Naive B cell (primary cell): ENCODE data around the gene FCN2. TPM values are rescaled to one million over a fixed set of nuclear protein-coding genes. Genes with fewer than 3 reads are reported as not detected.

Source experiments
- ATAC-seq, 2 donors: fragments of 150-1000 bp; cut with Tn5 transposase; 2 replicates each; pipeline ENCODE4 v1.10.0; 2021; ENCODE audit warnings: low read depth in 2 of 2, mild to moderate bottlenecking in 2 of 2, moderate library complexity in 2 of 2
- DNase-seq: peaks from one replicate; pipeline ENCODE4 v3.0.0; 2022
- H3K27ac Mint-ChIP-seq, 6 donors: one replicate each; pipeline ENCODE4 v1.8.0; 2020 to 2022; ENCODE audit warnings: mild to moderate bottlenecking in 6 of 6, mixed read lengths in 6 of 6, moderate library complexity in 5 of 6, inconsistent platforms in 2 of 6
- H3K27me3 Mint-ChIP-seq, 3 donors: one replicate each; pipeline ENCODE4 v1.8.0; 2021 to 2022; ENCODE audit warnings: mixed read lengths in 3 of 3, mild to moderate bottlenecking in 1 of 3
- H3K36me3 Mint-ChIP-seq, 2 donors: one replicate each; pipeline ENCODE4 v1.8.0; 2020 to 2022; ENCODE audit warnings: mixed read lengths in 2 of 2, inconsistent platforms in 1 of 2, mild to moderate bottlenecking in 1 of 2
- H3K4me1 Mint-ChIP-seq, 3 donors: one replicate each; pipeline ENCODE4 v1.8.0; 2020 to 2022; ENCODE audit warnings: mixed read lengths in 3 of 3, inconsistent platforms in 1 of 3, mild to moderate bottlenecking in 1 of 3, moderate library complexity in 1 of 3
- H3K4me3 Mint-ChIP-seq, 8 donors: one replicate each; pipeline ENCODE4 v1.8.0; 2020 to 2022; ENCODE audit warnings: mild to moderate bottlenecking in 8 of 8, mixed read lengths in 8 of 8, moderate library complexity in 8 of 8, inconsistent platforms in 2 of 8
- H3K9me3 Mint-ChIP-seq, 7 donors: one replicate each; pipeline ENCODE4 v1.8.0; 2020 to 2022; ENCODE audit warnings: mixed read lengths in 7 of 7, mild to moderate bottlenecking in 5 of 7, inconsistent platforms in 2 of 7, moderate library complexity in 1 of 7
- polyA plus RNA-seq, 6 donors: library from polyadenylated mRNA; unstranded; fragments of 300-500 nt; fragmentation: Illumina TruSeq; gene quantifications; one replicate each; pipeline ENCODE4 v1.2.3, GENCODE V29; 2021; ENCODE audit warnings: low read depth in 6 of 6

FCN2 gene
- polyA plus RNA-seq, 6 donors from 2014 or later, result not detected

DNA sequence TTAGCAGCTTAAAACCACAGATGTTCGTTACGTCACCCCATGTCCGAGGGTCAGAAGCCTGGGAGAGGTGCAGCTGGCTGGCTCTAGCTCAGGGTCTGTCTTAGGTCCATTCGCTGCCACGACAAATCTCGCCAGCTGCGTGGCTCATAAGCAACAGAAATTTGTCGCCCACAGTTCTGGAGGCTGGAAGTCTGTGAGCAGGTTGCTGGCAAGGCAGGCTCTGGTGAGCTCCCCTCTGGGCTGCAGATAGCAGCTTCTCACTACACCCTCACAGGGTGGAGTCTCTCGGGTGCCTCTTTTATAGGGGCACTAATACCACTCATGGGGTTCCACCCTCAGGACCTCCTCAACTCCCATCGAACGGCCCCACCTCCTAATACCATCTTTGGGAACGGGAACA, 40.1 kb upstream of the FCN2 start:
- H3K9me3 Mint-ChIP-seq, result peaks cover 0 to 1% (median 0%) of the 10 kb centered on the region in 7 donors
- no peak for DNase-seq
- no peaks in the 10 kb centered on the region for H3K36me3 Mint-ChIP-seq
- ATAC-seq, result no peak
- H3K27ac Mint-ChIP-seq, result no peak overlapping the region
- H3K4me1 Mint-ChIP-seq, result no peaks in the 10 kb centered on the region
- no peaks in the 10 kb centered on the region for H3K27me3 Mint-ChIP-seq
- peak overlapping the region in 1 of 8 donors; percentile 20 for H3K4me3 Mint-ChIP-seq

- ATAC-seq, result no peak
- Mint-ChIP-seq H3K4me3 (no peak overlapping the region), H3K27me3 (no peaks in the 10 kb centered on the region), H3K36me3 (no peaks in the 10 kb centered on the region), H3K4me1 (no peaks in the 10 kb centered on the region), H3K9me3 (peaks cover 0 to 1% (median 0%) of the 10 kb centered on the region in 7 donors), H3K27ac (no peak overlapping the region)
- DNase-seq, result no peak
These were observed 39.3 kb upstream of the FCN2 start for GRCh38 chr9:134841180-134841904.

DNA sequence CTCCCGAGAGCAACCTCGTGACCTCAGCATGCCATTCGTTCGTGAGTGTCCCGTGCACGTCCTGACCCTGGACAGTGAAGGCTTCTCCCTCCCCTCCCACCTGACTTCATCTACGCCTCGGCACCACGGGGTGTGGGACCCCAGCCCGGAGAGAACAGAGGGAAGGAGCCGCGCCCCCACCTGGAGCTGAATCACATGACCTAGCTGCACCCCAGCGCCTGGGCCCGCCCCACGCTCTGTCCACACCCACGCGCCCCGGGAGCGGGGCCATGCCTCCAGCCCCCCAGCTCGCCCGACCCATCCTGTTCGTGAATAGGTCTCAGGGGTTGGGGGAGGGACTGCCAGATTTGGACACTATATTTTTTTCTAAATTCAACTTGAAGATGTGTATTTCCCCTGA, 38.3 kb upstream of the FCN2 start:
- Mint-ChIP-seq H3K27me3 (no peaks in the 10 kb centered on the region), H3K4me3 (no peak overlapping the region), H3K36me3 (no peaks in the 10 kb centered on the region), H3K4me1 (no peaks in the 10 kb centered on the region), H3K9me3 (no peaks in the 10 kb centered on the region), H3K27ac (no peak overlapping the region)
- no peak for DNase-seq
- no peak for ATAC-seq

DNA sequence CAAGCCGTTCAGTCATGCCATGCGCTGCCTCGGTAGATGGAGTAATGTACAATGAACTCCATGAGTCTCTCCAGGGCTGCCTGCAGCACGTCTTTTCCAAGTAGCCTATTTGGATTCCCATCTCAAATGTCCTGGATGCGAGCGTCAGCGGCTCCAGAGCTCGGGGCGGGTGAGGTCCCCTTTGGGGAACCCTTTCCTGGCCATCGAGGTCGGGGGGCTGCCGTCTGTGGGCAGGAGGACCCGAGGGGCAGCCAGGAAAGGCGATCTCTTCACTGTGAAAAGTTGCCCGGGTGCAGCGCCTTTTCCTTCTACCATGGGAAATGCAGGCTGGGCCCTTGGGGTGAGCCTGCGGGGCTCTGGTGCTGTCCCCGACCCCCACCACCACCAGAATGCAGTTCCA, 36.9 kb upstream of the FCN2 start:
- DNase-seq (no peak), ATAC-seq (no peak)
- H3K9me3 Mint-ChIP-seq, result no peaks in the 10 kb centered on the region
- no peak overlapping the region for H3K27ac Mint-ChIP-seq
- H3K36me3 Mint-ChIP-seq, result no peaks in the 10 kb centered on the region
- H3K27me3 Mint-ChIP-seq, result no peaks in the 10 kb centered on the region
- no peaks in the 10 kb centered on the region for H3K4me1 Mint-ChIP-seq
- no peak overlapping the region for H3K4me3 Mint-ChIP-seq

DNA sequence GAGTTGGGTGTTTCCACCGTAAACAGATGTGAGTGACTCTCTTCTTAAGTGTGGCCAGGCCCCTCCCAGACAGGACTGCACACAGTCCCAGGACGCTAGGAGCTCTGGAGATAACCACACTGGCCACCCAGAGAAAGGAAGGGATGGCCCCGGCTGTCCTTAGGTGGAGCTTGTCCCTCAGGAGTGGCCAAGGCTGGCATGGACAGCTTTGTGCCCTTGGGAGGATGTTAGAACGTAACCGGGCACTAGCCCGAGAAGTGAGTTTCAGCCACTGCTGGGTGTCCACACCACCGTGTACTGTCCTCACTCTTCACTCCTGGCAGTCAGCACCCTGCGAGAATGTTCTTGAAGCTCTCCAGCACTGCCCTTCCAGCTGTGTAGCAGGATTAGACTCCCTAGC, 35.8 kb upstream of the FCN2 start:
- H3K4me1 Mint-ChIP-seq, result no peaks in the 10 kb centered on the region
- H3K4me3 Mint-ChIP-seq, result no peak overlapping the region
- no peak for DNase-seq
- no peak for ATAC-seq
- H3K36me3 Mint-ChIP-seq, result no peaks in the 10 kb centered on the region
- H3K9me3 Mint-ChIP-seq, result no peaks in the 10 kb centered on the region
- H3K27me3 Mint-ChIP-seq, result no peaks in the 10 kb centered on the region
- H3K27ac Mint-ChIP-seq, result no peak overlapping the region

- H3K9me3 Mint-ChIP-seq, result no peaks in the 10 kb centered on the region
- no peak for DNase-seq
- no peaks in the 10 kb centered on the region for H3K36me3 Mint-ChIP-seq
- no peak for ATAC-seq
- H3K27me3 Mint-ChIP-seq, result no peaks in the 10 kb centered on the region
- no peaks in the 10 kb centered on the region for H3K4me1 Mint-ChIP-seq
- H3K4me3 Mint-ChIP-seq, result no peak overlapping the region
- H3K27ac Mint-ChIP-seq, result no peak overlapping the region
These were observed 34.4 kb upstream of the FCN2 start for GRCh38 chr9:134846187-134846586.

DNA sequence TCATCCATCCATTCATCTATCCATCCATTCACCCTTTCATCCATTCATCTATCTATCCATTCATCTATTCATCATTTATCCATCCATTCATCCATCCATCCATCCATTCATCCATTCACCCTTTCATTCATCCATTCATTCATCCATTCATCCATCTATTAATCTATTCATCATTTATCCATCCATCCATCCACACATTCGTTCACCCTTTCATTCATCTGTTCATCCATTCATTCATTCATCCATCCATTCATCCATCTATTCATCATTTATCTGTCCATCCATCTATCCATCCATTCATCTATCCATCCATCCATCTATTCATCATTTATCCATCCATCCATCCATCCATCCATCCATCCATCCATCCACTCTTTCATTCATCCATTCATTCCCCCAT, 33.9 kb upstream of the FCN2 start:
- ATAC-seq (no peak), DNase-seq (no peak)
- Mint-ChIP-seq H3K36me3 (no peaks in the 10 kb centered on the region), H3K9me3 (no peaks in the 10 kb centered on the region), H3K4me1 (no peaks in the 10 kb centered on the region), H3K4me3 (no peak overlapping the region), H3K27me3 (no peaks in the 10 kb centered on the region), H3K27ac (no peak overlapping the region)

- no peaks in the 10 kb centered on the region for H3K27me3 Mint-ChIP-seq
- H3K9me3 Mint-ChIP-seq, result no peaks in the 10 kb centered on the region
- no peaks in the 10 kb centered on the region for H3K4me1 Mint-ChIP-seq
- no peak for DNase-seq
- no peak for ATAC-seq
- H3K4me3 Mint-ChIP-seq, result no peak overlapping the region
- no peak overlapping the region for H3K27ac Mint-ChIP-seq
- no peaks in the 10 kb centered on the region for H3K36me3 Mint-ChIP-seq
These were observed 33.5 kb upstream of the FCN2 start for GRCh38 chr9:134847138-134847537.

GRCh38 chr9:134847752-134848432, 32.7 kb upstream of the FCN2 start:
- Mint-ChIP-seq H3K27me3 (no peaks in the 10 kb centered on the region), H3K9me3 (no peaks in the 10 kb centered on the region), H3K4me1 (no peaks in the 10 kb centered on the region), H3K27ac (no peak overlapping the region), H3K4me3 (no peak overlapping the region), H3K36me3 (no peaks in the 10 kb centered on the region)
- ATAC-seq (no peak), DNase-seq (no peak)

- ATAC-seq (no peak), DNase-seq (no peak)
- Mint-ChIP-seq H3K36me3 (no peaks in the 10 kb centered on the region), H3K27ac (no peak overlapping the region), H3K9me3 (no peaks in the 10 kb centered on the region), H3K4me3 (no peak overlapping the region), H3K4me1 (no peaks in the 10 kb centered on the region), H3K27me3 (no peaks in the 10 kb centered on the region)
These were observed 32.1 kb upstream of the FCN2 start for GRCh38 chr9:134848504-134848903.

DNA sequence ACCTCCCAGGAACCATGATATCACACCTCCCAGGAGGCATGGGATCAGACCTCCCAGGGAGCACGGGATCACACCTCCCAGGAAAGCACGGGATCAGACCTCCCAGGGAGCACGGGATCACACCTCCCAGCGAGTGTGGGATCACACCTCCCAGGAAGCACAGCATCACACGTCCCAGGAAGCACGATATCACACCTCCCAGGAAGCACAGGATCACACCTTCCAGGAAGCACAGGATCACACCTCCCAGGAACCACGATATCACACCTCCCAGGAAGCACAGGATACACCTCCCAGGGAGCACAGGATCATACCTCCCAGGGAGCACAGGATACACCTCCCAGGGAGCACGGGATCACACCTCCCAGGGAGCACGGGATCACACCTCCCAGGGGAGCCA, 30.0 kb upstream of the FCN2 start:
- H3K9me3 Mint-ChIP-seq, result no peaks in the 10 kb centered on the region
- H3K4me3 Mint-ChIP-seq, result no peak overlapping the region
- peaks cover 0 to 11% (median 9%) of the 10 kb centered on the region in 3 donors for H3K27me3 Mint-ChIP-seq
- ATAC-seq, result no peak
- H3K4me1 Mint-ChIP-seq, result no peaks in the 10 kb centered on the region
- H3K27ac Mint-ChIP-seq, result no peak overlapping the region
- no peak for DNase-seq
- H3K36me3 Mint-ChIP-seq, result no peaks in the 10 kb centered on the region

- Mint-ChIP-seq H3K36me3 (no peaks in the 10 kb centered on the region), H3K4me1 (no peaks in the 10 kb centered on the region), H3K27ac (no peak overlapping the region), H3K4me3 (no peak overlapping the region), H3K9me3 (no peaks in the 10 kb centered on the region), H3K27me3 (peaks cover 0 to 15% (median 13%) of the 10 kb centered on the region in 3 donors)
- DNase-seq, result no peak
- ATAC-seq, result no peak
These were observed 29.6 kb upstream of the FCN2 start for GRCh38 chr9:134851020-134851419.

- Mint-ChIP-seq H3K9me3 (peaks cover 0 to 8% (median 5%) of the 10 kb centered on the region in 7 donors), H3K27me3 (peaks cover 8 to 26% (median 25%) of the 10 kb centered on the region in 3 donors), H3K27ac (no peak overlapping the region), H3K36me3 (peaks cover 0 to 9% of the 10 kb centered on the region in 2 donors), H3K4me1 (peaks cover 0 to 5% (median 0%) of the 10 kb centered on the region in 3 donors), H3K4me3 (no peak overlapping the region)
- ATAC-seq (no peak), DNase-seq (no peak)
These were observed 27.5 kb upstream of the FCN2 start for GRCh38 chr9:134852906-134853654.

- Mint-ChIP-seq H3K4me1 (peaks cover 0 to 5% (median 0%) of the 10 kb centered on the region in 3 donors), H3K27me3 (peaks cover 8 to 30% (median 25%) of the 10 kb centered on the region in 3 donors), H3K9me3 (peaks cover 0 to 8% (median 5%) of the 10 kb centered on the region in 7 donors), H3K27ac (no peak overlapping the region), H3K36me3 (peaks cover 0 to 9% of the 10 kb centered on the region in 2 donors), H3K4me3 (no peak overlapping the region)
- ATAC-seq (no peak), DNase-seq (no peak)
These were observed 26.7 kb upstream of the FCN2 start for GRCh38 chr9:134853893-134854292.
